HEK293 (cell line): ENCODE data around the gene TMEM8B.
"Not testable (repeated sequence)": the region's sequence is repeated elsewhere in the genome, so short reads cannot be mapped to it uniquely, and the experiment has no call there.

ENCODE experiments used
- CTCF ChIA-PET: fragments of 350-600 bp; formaldehyde crosslinking; extraction: SDS; loops from one replicate; lab custom pipeline; 2021; ENCODE audit warnings: antibody characterized with exemption; lab: Yijun Ruan, JAX
- POLR2A ChIA-PET: fragments of 300-600 bp; formaldehyde crosslinking; extraction: SDS; loops from one replicate; lab custom pipeline; 2020; ENCODE audit warnings: antibody characterized with exemption, inconsistent platforms; lab: Yijun Ruan, JAX
- H3K27ac ChIP-seq: fragments of 200-500 bp; sonication (Bioruptor generic); 2 replicates; pipeline ENCODE4 v1.5.1; 2014; ENCODE audit warnings: low read depth, low read length, control low read depth, inconsistent platforms; ENCODE audit errors: extremely low read depth
- H3K36me3 ChIP-seq, 2 experiments: fragments of 200-500 bp in 1 of 2; sonication (Bioruptor generic) in 1 of 2; 1 replicate in 1 of 2; 2 replicates in 1 of 2; pipeline ENCODE4 v1.5.1; 2014 to 2017; ENCODE audit warnings: inconsistent platforms in 2 of 2, low read length in 2 of 2; ENCODE audit not compliant: control insufficient read depth in 2 of 2, insufficient read depth in 1 of 2
- H3K4me1 ChIP-seq: fragments of 200-500 bp; sonication (Bioruptor generic); 2 replicates; pipeline ENCODE4 v1.5.1; 2014; ENCODE audit warnings: mild to moderate bottlenecking, low read length, inconsistent platforms; ENCODE audit not compliant: control insufficient read depth, insufficient read depth
- H3K4me3 ChIP-seq: 2 replicates; pipeline ENCODE4 v1.5.1; 2011; ENCODE audit warnings: low read depth, mild to moderate bottlenecking, control low read depth, low read length, moderate library complexity
- H3K9me3 ChIP-seq: fragments of 200-500 bp; sonication (Bioruptor generic); 2 replicates; pipeline ENCODE4 v1.5.1; 2014; ENCODE audit warnings: low read depth, low read length, inconsistent platforms; ENCODE audit not compliant: control insufficient read depth, insufficient read depth
- AEBP2 ChIP-seq: fragments of 450-650 bp; formaldehyde crosslinking; IDR thresholded peaks from 2 replicates; pipeline ENCODE4 v1.5.1; 2016; ENCODE audit warnings: missing biosample characterization, missing genetic modification characterization, borderline replicate concordance
- ZEB2 ChIP-seq: fragments of 450-650 bp; formaldehyde crosslinking; IDR thresholded peaks from 2 replicates; pipeline ENCODE4 v1.5.1; 2016; ENCODE audit warnings: missing biosample characterization, missing genetic modification characterization
- ZNF416 ChIP-seq: fragments of 450-650 bp; formaldehyde crosslinking; IDR thresholded peaks from 2 replicates; pipeline ENCODE4 v1.5.1; 2016; ENCODE audit warnings: missing biosample characterization, missing genetic modification characterization
- ZNF473 ChIP-seq: fragments of 450-650 bp; formaldehyde crosslinking; IDR thresholded peaks from 2 replicates; pipeline ENCODE4 v1.5.1; 2017; ENCODE audit warnings: missing biosample characterization, missing genetic modification characterization
- ZNF514 ChIP-seq: fragments of 450-650 bp; formaldehyde crosslinking; IDR thresholded peaks from 2 replicates; pipeline ENCODE4 v1.5.1; 2016; ENCODE audit warnings: missing biosample characterization, missing genetic modification characterization
- ZNF701 ChIP-seq: fragments of 450-650 bp; formaldehyde crosslinking; IDR thresholded peaks from 2 replicates; pipeline ENCODE4 v1.5.1; 2016; ENCODE audit warnings: missing biosample characterization, missing genetic modification characterization
- ZNF76 ChIP-seq: fragments of 450-650 bp; formaldehyde crosslinking; IDR thresholded peaks from 2 replicates; pipeline ENCODE4; 2016; ENCODE audit warnings: low read depth, missing biosample characterization, missing genetic modification characterization, borderline replicate concordance
- ZNF830 ChIP-seq: fragments of 450-650 bp; IDR thresholded peaks from 2 replicates; pipeline ENCODE4 v1.5.0; 2018; ENCODE audit warnings: missing biosample characterization, missing genetic modification characterization, low read depth, mild to moderate bottlenecking, moderate library complexity
- TF ChIP-seq, protein P1 (sequence below): fragments of 450-650 bp; IDR thresholded peaks from 2 replicates; pipeline ENCODE4 v1.5.1; 2018; ENCODE audit warnings: missing biosample characterization, mild to moderate bottlenecking, missing genetic modification characterization
- TF ChIP-seq, protein P2 (sequence below): fragments of 450-650 bp; formaldehyde crosslinking; IDR thresholded peaks from 2 replicates; pipeline ENCODE4 v1.5.1; 2016; ENCODE audit warnings: missing biosample characterization, missing genetic modification characterization

Gene TMEM8B

DNA sequence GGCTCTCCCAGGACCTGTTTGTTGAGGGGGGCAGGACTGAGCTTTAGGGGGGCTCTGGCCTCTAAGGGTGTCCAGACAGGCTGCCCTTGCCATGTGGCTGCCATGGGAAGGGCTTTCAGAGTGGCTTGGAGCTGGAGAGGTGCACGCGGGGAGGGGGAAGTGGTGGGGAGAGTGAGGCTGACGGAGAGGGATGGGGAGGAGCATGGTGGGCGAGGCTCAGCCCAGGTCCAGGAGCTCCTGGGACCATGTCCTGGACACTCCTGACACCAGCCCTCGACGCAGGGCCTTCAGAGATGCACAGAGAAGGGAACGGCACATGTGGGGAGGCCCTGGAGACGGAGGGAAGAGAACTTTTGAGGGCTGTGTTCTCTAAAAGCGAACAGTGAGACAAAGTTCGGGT lies 82.7 kb downstream of the TMEM8B start:
- H3K36me3 ChIP-seq, result no peaks in the 10 kb centered on the region
- ChIA-PET POLR2A (no interaction called here), CTCF (interaction anchor here (0.6 to 3.6 kb wide), 36 partner anchors 9 to 290 kb away, joined by 3 to 45 read pairs (median 4); partner anchors contain the start of genes GBA2, HINT2 and RGP1)
- no peak overlapping the region for H3K4me3 ChIP-seq
- H3K4me1 ChIP-seq, result peaks cover 10% of the 10 kb centered on the region
- no peak overlapping the region for H3K27ac ChIP-seq
- no peaks in the 10 kb centered on the region for H3K9me3 ChIP-seq
- TF ChIP-seq ZNF76 (tag by site-specific recombination) (no peak), ZEB2 (tag by site-specific recombination) (no peak), ZNF473 (tag by site-specific recombination) (no peak), ZNF830 (no peak)
- TF ChIP-seq, protein P1, sequence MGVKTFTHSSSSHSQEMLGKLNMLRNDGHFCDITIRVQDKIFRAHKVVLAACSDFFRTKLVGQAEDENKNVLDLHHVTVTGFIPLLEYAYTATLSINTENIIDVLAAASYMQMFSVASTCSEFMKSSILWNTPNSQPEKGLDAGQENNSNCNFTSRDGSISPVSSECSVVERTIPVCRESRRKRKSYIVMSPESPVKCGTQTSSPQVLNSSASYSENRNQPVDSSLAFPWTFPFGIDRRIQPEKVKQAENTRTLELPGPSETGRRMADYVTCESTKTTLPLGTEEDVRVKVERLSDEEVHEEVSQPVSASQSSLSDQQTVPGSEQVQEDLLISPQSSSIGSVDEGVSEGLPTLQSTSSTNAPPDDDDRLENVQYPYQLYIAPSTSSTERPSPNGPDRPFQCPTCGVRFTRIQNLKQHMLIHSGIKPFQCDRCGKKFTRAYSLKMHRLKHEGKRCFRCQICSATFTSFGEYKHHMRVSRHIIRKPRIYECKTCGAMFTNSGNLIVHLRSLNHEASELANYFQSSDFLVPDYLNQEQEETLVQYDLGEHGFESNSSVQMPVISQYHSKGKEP (tag by site-specific recombination), result no peak
- TF ChIP-seq, all 188 proteins: peak for 0

- peaks cover 6% of the 10 kb centered on the region for H3K4me1 ChIP-seq
- H3K9me3 ChIP-seq, result no peaks in the 10 kb centered on the region
- H3K36me3 ChIP-seq, result no peaks in the 10 kb centered on the region
- TF ChIP-seq ZNF701 (tag by site-specific recombination), result no peak
- POLR2A ChIA-PET, result no interaction called here
- H3K4me3 ChIP-seq, result no peak overlapping the region
- no peak overlapping the region for H3K27ac ChIP-seq
- CTCF ChIA-PET, result interaction anchor here (0.5 to 3.6 kb wide), 5 partner anchors 9 to 849 kb away, joined by 3 to 45 read pairs (median 11); no protein-coding TSS in a partner anchor
Measured at GRCh38 chr9:35912791-35913400, 83.9 kb downstream of the TMEM8B start.

DNA sequence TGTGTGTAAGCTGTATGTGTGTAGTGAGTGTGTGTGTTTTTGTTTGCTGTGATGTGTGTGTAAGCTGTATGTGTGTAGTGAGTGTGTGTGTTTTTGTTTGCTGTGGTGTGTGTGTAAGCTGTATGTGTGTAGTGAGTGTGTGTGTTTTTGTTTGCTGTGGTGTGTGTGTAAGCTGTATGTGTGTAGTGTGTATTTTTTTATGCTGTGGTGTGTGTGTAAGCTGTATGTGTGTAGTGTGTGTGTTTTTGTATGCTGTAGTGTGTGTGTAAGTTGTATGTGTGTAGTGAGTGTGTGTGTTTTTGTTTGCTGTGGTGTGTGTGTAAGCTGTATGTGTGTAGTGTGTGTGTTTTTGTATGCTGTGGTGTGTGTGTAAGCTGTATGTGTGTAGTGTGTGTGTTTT lies 84.4 kb downstream of the TMEM8B start:
- H3K9me3 ChIP-seq, H3K27ac ChIP-seq, H3K4me1 ChIP-seq, H3K36me3 ChIP-seq, POLR2A ChIA-PET, H3K4me3 ChIP-seq: not testable (repeated sequence)
- CTCF ChIA-PET, result interaction anchor here (1.6 to 1.7 kb wide), 2 partner anchors 10 to 123 kb away, joined by 5 to 11 read pairs; no protein-coding TSS in a partner anchor

DNA sequence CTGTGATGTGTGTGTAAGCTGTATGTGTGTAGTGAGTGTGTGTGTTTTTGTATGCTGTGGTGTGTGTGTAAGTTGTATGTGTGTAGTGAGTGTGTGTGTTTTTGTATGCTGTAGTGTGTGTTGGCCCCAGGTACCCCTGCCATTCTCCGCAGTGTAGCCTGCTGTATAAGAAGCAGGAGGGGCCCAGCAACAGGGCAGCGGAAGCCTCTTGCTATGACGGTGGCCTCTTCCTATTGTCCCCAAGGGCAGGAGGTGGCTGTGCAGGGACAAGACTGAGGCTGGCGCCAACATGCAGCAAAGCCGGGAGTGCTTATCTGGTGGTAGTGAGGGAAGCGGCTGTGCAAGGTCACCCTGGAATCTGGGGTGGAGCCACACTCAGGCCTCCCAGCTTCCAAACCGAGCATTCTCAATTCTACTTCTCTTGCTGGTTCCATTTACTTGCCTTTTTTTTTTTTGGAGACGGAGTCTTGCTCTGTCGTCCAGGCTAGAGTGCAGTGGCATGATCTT lies 85.3 kb downstream of the TMEM8B start:
- Histone ChIP-seq H3K4me3 (no peak overlapping the region), H3K27ac (no peak overlapping the region), H3K36me3 (no peaks in the 10 kb centered on the region), H3K4me1 (no peaks in the 10 kb centered on the region), H3K9me3 (no peaks in the 10 kb centered on the region)
- TF ChIP-seq ZNF514, result no peak
- TF ChIP-seq AEBP2 (tag by site-specific recombination), result no peak
- TF ChIP-seq ZNF416 (tag by site-specific recombination), result no peak
- TF ChIP-seq, protein P2, sequence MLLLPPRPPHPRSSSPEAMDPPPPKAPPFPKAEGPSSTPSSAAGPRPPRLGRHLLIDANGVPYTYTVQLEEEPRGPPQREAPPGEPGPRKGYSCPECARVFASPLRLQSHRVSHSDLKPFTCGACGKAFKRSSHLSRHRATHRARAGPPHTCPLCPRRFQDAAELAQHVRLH (tag by site-specific recombination), result no peak
- ChIA-PET CTCF (interaction anchor here (0.7 to 1.6 kb wide), 2 partner anchors 11 to 36 kb away, joined by 3 to 11 read pairs; no protein-coding TSS in a partner anchor), POLR2A (no interaction called here)
